AG10803 (cell line): Measurements from ENCODE around the gene OR52E4.

Source experiments
- DNase-seq: peaks from one replicate; pipeline ENCODE4 v3.0.0; 2010; ENCODE audit warnings: low read depth
- H3K4me3 ChIP-seq: 2 replicates; pipeline ENCODE4 v1.5.1; 2011; ENCODE audit warnings: mild to moderate bottlenecking, low read length, control low read depth
- TF ChIP-seq, protein P1 (sequence below): conservative IDR thresholded peaks from 2 replicates; pipeline ENCODE4 v1.5.1; 2011; ENCODE audit warnings: mild to moderate bottlenecking, low read length, control low read depth, inconsistent platforms

The OR52E4 gene

DNA sequence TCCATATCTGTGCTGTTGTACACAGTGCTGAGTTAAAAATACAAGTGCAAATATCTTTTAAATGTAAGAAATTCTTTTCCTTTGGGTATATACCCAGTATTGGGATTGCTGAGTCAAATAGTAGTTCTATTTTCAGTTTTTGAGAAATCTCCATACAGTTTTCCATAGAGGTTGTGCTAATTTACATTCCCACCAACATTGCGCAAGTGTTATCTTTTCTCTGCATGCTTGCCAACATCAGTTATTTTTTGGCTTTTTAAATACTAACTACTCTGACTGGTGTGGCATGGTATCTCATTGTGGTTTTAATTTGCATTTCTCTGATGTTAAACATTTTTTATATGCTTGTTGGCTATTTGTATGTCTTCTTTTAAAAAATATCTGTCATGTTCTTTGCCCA, 29.4 kb upstream of the OR52E4 start:
- H3K4me3 ChIP-seq, result no peak overlapping the region
- DNase-seq, result no peak
- TF ChIP-seq, protein P1, sequence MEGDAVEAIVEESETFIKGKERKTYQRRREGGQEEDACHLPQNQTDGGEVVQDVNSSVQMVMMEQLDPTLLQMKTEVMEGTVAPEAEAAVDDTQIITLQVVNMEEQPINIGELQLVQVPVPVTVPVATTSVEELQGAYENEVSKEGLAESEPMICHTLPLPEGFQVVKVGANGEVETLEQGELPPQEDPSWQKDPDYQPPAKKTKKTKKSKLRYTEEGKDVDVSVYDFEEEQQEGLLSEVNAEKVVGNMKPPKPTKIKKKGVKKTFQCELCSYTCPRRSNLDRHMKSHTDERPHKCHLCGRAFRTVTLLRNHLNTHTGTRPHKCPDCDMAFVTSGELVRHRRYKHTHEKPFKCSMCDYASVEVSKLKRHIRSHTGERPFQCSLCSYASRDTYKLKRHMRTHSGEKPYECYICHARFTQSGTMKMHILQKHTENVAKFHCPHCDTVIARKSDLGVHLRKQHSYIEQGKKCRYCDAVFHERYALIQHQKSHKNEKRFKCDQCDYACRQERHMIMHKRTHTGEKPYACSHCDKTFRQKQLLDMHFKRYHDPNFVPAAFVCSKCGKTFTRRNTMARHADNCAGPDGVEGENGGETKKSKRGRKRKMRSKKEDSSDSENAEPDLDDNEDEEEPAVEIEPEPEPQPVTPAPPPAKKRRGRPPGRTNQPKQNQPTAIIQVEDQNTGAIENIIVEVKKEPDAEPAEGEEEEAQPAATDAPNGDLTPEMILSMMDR, result no peak

DNA sequence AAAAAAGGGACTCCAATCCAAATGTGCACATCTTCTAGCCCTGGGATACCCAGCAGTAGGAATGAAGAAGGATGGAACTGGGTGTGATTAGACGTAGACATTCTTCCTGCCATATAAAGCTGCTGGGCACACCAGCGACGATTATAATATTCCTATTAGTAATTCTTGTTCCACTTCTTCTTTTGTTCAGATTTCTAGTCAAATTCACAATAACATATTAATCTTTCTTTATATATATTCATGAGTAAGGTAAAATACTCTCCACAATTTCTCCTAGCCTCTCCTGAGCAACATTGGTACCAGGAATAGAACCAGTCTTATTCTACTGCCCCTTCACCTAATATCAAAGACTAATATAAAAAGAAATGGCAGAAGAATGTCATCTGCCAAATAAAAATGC, 22.8 kb upstream of the OR52E4 start, which contains the start of gene OR52E8:
TSS of gene OR52E8 (minus strand) at position 101 of the 400 bp plus-strand sequence. CDS start at position 101, 0 bp downstream.
- no peak within 1 kb of the TSS for H3K4me3 ChIP-seq
- no peak for DNase-seq
- TF ChIP-seq, protein P1, result no peak

DNA sequence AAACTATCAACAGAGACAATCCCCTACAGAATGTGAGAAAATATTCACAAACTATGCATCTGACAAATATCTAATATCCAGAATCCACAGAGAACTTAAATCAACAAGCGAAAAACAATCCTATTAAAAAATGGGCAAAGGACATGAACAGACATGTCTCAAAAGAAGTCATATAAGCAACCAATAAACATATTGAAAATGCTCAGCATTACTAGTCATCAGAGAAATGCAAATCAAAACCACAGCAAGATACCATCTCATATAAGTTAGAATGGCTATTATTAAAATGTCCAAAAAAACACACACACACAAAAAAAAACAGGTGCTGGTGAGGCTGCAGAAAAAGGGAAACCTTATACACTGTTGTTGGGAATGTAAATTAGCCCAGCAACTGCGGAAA, 14.6 kb upstream of the OR52E4 start:
- TF ChIP-seq, protein P1, result no peak
- no peak overlapping the region for H3K4me3 ChIP-seq
- no peak for DNase-seq

- DNase-seq, result no peak
- no peak overlapping the region for H3K4me3 ChIP-seq
- TF ChIP-seq, protein P1, result no peak
Observed at GRCh38 chr11:5878564-5878963, 1.9 kb upstream of the OR52E4 start.

GRCh38 chr11:5881756-5882155, 1.3 kb downstream of the OR52E4 start:
- TF ChIP-seq, protein P1, result no peak
- no peak for DNase-seq

GRCh38 chr11:5887172-5887571, 6.7 kb downstream of the OR52E4 start:
- DNase-seq, result no peak
- no peak overlapping the region for H3K4me3 ChIP-seq
- TF ChIP-seq, protein P1, result no peak

More at GRCh38 chr11:5881756-5882155, 1.3 kb downstream of the OR52E4 start:
- no peak overlapping the region for H3K4me3 ChIP-seq

GRCh38 chr11:5887661-5888060, 7.2 kb downstream of the OR52E4 start:
- DNase-seq, result no peak
- H3K4me3 ChIP-seq, result no peak overlapping the region
- TF ChIP-seq, protein P1, result no peak
